SU-DHL-6 (cell line): ENCODE data around the gene AURKAIP1.

ENCODE experiments used
- CTCF ChIP-seq: fragments of 200-600 bp; sonication (generic); IDR thresholded peaks from one replicate; pipeline ENCODE4 v1.5.1; 2017; ENCODE audit warnings: antibody characterized with exemption, mild to moderate bottlenecking, low read length, moderate library complexity; ENCODE audit not compliant: insufficient read depth, poor library complexity, severe bottlenecking
- EZH2phosphoT487 ChIP-seq: fragments of 200-600 bp; sonication (generic), shearing (Covaris generic); conservative IDR thresholded peaks from 2 replicates; pipeline ENCODE4 v1.6.1; 2018; ENCODE audit warnings: mild to moderate bottlenecking, antibody characterized with exemption, low read length, moderate library complexity, mixed read lengths

GRCh38 chr1:1360506-1361169, 14.4 kb downstream of the AURKAIP1 start:
- no peak for TF ChIP-seq CTCF
- no peak for TF ChIP-seq EZH2phosphoT487
